ENCODE data around the gene IL1RAPL2.

- TF ChIP-seq POLR2A (IDR thresholded peaks at IDR 0.05; ENCODE audit: extremely low read depth, insufficient read length): no peak
- TF ChIP-seq CTCF (IDR thresholded peaks at IDR 0.05; ENCODE audit: low read depth, low read length): no peak
- no peak for TF ChIP-seq MYC (IDR thresholded peaks at IDR 0.05; ENCODE audit: low read depth, low read length)
Observed at GRCh38 chrX:105464618-105465017, 898.6 kb downstream of the IL1RAPL2 start.

All from NB4 (cell line).